ENCODE results near the gene TC2N. TPM values are rescaled to one million over a fixed set of nuclear protein-coding genes. Genes with fewer than 3 reads are reported as not detected.
"Not testable (repeated sequence)": the region's sequence is repeated elsewhere in the genome, so short reads cannot be mapped to it uniquely, and the experiment has no call there.

The TC2N gene
- total and polyA plus RNA-seq, 2 experiments from 2014 or later, result 10.0 to 35.0 TPM

DNA sequence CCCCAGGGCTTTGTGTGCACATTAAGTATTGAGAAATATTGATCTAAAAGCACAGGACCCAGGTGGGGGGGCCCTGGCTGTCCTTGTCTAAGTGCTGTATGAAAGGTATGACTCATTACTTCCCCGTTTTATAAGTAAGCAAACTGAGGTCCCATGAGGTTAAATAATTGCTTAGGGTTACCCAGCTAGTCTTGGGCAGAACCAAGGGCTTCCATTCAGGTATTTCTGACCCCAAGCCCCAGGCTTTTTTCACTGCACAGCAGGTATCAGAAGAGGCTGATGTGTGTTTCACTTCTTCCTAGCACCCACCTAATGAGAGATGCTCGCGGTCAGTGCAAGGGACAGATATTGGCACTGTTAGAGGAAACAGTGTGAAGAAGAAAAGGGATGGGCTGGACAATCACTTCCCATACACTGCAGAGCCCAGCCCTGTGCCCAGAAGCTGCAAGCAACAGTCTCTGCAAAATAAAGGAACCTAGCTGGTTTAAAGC is 4.7 kb upstream of the TC2N start:
- Histone ChIP-seq H3K4me1 (ENCODE audit: insufficient read depth) (peaks cover 10% of the 10 kb centered on the region), H3F3A (replicated peaks; ENCODE audit: low read depth) (no peaks in the 10 kb centered on the region), H3K9me2 (ENCODE audit: insufficient read depth) (no peaks in the 10 kb centered on the region), H3K36me3 (ENCODE audit: insufficient read depth) (no peaks in the 10 kb centered on the region), H4K20me1 (replicated peaks; ENCODE audit: insufficient read depth) (no peaks in the 10 kb centered on the region), H3K4me2 (no peak overlapping the region), H3K79me2 (replicated peaks; ENCODE audit: insufficient read depth) (no peaks in the 10 kb centered on the region), H3K27ac (ENCODE audit: low read depth) (no peak overlapping the region), H3K4me3 (no peak overlapping the region), H2AFZ (no peak overlapping the region), H3K27me3 (ENCODE audit: insufficient read depth) (no peaks in the 10 kb centered on the region)
- DNase-seq (ENCODE audit: low spot score) (no peak), ATAC-seq (no peak)
- TF ChIP-seq, protein P1, sequence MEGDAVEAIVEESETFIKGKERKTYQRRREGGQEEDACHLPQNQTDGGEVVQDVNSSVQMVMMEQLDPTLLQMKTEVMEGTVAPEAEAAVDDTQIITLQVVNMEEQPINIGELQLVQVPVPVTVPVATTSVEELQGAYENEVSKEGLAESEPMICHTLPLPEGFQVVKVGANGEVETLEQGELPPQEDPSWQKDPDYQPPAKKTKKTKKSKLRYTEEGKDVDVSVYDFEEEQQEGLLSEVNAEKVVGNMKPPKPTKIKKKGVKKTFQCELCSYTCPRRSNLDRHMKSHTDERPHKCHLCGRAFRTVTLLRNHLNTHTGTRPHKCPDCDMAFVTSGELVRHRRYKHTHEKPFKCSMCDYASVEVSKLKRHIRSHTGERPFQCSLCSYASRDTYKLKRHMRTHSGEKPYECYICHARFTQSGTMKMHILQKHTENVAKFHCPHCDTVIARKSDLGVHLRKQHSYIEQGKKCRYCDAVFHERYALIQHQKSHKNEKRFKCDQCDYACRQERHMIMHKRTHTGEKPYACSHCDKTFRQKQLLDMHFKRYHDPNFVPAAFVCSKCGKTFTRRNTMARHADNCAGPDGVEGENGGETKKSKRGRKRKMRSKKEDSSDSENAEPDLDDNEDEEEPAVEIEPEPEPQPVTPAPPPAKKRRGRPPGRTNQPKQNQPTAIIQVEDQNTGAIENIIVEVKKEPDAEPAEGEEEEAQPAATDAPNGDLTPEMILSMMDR (conservative IDR thresholded peaks at IDR 0.05; ENCODE audit: low read depth in 2 of 2), result no peak
- TF ChIP-seq STAT1 (IDR thresholded peaks at IDR 0.05; ENCODE audit: unreplicated experiment), result no peak
- TF ChIP-seq, protein P2, sequence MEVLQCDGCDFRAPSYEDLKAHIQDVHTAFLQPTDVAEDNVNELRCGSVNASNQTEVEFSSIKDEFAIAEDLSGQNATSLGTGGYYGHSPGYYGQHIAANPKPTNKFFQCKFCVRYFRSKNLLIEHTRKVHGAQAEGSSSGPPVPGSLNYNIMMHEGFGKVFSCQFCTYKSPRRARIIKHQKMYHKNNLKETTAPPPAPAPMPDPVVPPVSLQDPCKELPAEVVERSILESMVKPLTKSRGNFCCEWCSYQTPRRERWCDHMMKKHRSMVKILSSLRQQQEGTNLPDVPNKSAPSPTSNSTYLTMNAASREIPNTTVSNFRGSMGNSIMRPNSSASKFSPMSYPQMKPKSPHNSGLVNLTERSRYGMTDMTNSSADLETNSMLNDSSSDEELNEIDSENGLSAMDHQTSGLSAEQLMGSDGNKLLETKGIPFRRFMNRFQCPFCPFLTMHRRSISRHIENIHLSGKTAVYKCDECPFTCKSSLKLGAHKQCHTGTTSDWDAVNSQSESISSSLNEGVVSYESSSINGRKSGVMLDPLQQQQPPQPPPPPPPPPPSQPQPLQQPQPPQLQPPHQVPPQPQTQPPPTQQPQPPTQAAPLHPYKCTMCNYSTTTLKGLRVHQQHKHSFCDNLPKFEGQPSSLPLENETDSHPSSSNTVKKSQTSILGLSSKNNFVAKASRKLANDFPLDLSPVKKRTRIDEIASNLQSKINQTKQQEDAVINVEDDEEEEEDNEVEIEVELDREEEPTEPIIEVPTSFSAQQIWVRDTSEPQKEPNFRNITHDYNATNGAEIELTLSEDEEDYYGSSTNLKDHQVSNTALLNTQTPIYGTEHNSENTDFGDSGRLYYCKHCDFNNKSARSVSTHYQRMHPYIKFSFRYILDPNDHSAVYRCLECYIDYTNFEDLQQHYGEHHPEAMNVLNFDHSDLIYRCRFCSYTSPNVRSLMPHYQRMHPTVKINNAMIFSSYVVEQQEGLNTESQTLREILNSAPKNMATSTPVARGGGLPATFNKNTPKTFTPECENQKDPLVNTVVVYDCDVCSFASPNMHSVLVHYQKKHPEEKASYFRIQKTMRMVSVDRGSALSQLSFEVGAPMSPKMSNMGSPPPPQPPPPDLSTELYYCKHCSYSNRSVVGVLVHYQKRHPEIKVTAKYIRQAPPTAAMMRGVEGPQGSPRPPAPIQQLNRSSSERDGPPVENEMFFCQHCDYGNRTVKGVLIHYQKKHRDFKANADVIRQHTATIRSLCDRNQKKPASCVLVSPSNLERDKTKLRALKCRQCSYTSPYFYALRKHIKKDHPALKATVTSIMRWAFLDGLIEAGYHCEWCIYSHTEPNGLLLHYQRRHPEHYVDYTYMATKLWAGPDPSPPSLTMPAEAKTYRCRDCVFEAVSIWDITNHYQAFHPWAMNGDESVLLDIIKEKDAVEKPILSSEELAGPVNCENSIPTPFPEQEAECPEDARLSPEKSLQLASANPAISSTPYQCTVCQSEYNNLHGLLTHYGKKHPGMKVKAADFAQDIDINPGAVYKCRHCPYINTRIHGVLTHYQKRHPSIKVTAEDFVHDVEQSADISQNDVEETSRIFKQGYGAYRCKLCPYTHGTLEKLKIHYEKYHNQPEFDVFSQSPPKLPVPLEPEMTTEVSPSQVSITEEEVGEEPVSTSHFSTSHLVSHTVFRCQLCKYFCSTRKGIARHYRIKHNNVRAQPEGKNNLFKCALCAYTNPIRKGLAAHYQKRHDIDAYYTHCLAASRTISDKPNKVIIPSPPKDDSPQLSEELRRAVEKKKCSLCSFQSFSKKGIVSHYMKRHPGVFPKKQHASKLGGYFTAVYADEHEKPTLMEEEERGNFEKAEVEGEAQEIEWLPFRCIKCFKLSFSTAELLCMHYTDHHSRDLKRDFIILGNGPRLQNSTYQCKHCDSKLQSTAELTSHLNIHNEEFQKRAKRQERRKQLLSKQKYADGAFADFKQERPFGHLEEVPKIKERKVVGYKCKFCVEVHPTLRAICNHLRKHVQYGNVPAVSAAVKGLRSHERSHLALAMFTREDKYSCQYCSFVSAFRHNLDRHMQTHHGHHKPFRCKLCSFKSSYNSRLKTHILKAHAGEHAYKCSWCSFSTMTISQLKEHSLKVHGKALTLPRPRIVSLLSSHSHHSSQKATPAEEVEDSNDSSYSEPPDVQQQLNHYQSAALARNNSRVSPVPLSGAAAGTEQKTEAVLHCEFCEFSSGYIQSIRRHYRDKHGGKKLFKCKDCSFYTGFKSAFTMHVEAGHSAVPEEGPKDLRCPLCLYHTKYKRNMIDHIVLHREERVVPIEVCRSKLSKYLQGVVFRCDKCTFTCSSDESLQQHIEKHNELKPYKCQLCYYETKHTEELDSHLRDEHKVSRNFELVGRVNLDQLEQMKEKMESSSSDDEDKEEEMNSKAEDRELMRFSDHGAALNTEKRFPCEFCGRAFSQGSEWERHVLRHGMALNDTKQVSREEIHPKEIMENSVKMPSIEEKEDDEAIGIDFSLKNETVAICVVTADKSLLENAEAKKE (CRISPR knock-in tag; IDR thresholded peaks at IDR 0.05), result no peak
- TF ChIP-seq, protein P3, sequence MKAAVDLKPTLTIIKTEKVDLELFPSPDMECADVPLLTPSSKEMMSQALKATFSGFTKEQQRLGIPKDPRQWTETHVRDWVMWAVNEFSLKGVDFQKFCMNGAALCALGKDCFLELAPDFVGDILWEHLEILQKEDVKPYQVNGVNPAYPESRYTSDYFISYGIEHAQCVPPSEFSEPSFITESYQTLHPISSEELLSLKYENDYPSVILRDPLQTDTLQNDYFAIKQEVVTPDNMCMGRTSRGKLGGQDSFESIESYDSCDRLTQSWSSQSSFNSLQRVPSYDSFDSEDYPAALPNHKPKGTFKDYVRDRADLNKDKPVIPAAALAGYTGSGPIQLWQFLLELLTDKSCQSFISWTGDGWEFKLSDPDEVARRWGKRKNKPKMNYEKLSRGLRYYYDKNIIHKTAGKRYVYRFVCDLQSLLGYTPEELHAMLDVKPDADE (IDR thresholded peaks at IDR 0.05), result no peak
- no peak for TF ChIP-seq EZH2phosphoT487 (IDR thresholded peaks at IDR 0.05; ENCODE audit: unreplicated experiment)
- H3K4me3 Mint-ChIP-seq, result no peak overlapping the region
- H3K4me1 Mint-ChIP-seq, result peaks cover 19% of the 10 kb centered on the region
- H3K27ac Mint-ChIP-seq, result no peak overlapping the region
- no peaks in the 10 kb centered on the region for H3K36me3 Mint-ChIP-seq (ENCODE audit: low read depth)
- H3K27me3 Mint-ChIP-seq (ENCODE audit: insufficient read depth, low read depth, poor library complexity), result peaks cover 4% of the 10 kb centered on the region
- H3K9me3 Mint-ChIP-seq, result peaks cover 8% of the 10 kb centered on the region; the same call in 2 of the 3 replicates

DNA sequence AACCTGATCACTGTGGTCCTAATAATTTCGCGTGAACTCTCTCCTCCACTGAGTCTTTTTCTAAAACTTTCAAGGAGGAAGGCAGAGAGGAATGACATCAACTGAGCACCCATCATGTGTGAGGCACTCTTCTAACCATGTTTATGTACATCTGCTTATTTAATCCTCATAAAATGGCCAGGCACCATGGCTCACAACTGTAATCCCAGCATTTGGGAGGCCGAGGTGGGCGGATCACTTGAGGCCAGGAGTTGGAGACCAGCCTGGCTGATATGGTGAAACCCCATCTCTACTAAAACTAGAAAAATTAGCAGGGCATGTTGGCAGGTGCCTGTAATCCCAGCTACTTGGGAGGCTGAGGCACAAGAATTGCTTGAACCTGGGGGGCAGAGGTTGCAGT is 4.1 kb upstream of the TC2N start:
- not testable (repeated sequence) for H3K4me2 ChIP-seq; H3K9me2 ChIP-seq (ENCODE audit: insufficient read depth); H3K27me3 Mint-ChIP-seq (ENCODE audit: insufficient read depth, low read depth, poor library complexity); H3K79me2 ChIP-seq (replicated peaks; ENCODE audit: insufficient read depth); H3K9me3 Mint-ChIP-seq; H3K36me3 ChIP-seq (ENCODE audit: insufficient read depth); ATAC-seq; H4K20me1 ChIP-seq (replicated peaks; ENCODE audit: insufficient read depth); H3K27me3 ChIP-seq (ENCODE audit: insufficient read depth); H3K4me3 Mint-ChIP-seq; H2AFZ ChIP-seq; H3F3A ChIP-seq (replicated peaks; ENCODE audit: low read depth); H3K36me3 Mint-ChIP-seq (ENCODE audit: low read depth); DNase-seq (ENCODE audit: low spot score); H3K27ac ChIP-seq (ENCODE audit: low read depth); H3K27ac Mint-ChIP-seq; H3K4me3 ChIP-seq
- peaks cover 19% of the 10 kb centered on the region for H3K4me1 Mint-ChIP-seq
- peaks cover 10% of the 10 kb centered on the region for H3K4me1 ChIP-seq (ENCODE audit: insufficient read depth)

Measured in GM23338 (cell line).